Stimulated activated memory B cell treated with anti-CD40 and anti-IgM and Interleukin-4, amounts not matched to agents 10 μg/mL and 1 μg/mL and 100 μg/mL, for 72 hours (primary cell): ENCODE measurements around the gene ADAMTS5.

Experiments used
- ATAC-seq: fragments of 150-1000 bp; cut with Tn5 transposase; 2 replicates; pipeline ENCODE4 v1.10.0; 2021
- H3K27ac Mint-ChIP-seq: one replicate; pipeline ENCODE4 v1.8.0; 2022; ENCODE audit warnings: mild to moderate bottlenecking, mixed read lengths
- H3K27me3 Mint-ChIP-seq: one replicate; pipeline ENCODE4 v1.8.0; 2022; ENCODE audit warnings: mixed read lengths
- H3K36me3 Mint-ChIP-seq: one replicate; pipeline ENCODE4 v1.8.0; 2022; ENCODE audit warnings: mixed read lengths
- H3K4me1 Mint-ChIP-seq: one replicate; pipeline ENCODE4 v1.8.0; 2022; ENCODE audit warnings: mixed read lengths
- H3K4me3 Mint-ChIP-seq: one replicate; pipeline ENCODE4 v1.8.0; 2022; ENCODE audit warnings: mild to moderate bottlenecking, moderate library complexity, mixed read lengths
- H3K9me3 Mint-ChIP-seq: one replicate; pipeline ENCODE4 v1.8.0; 2022; ENCODE audit warnings: mixed read lengths

The ADAMTS5 gene

DNA sequence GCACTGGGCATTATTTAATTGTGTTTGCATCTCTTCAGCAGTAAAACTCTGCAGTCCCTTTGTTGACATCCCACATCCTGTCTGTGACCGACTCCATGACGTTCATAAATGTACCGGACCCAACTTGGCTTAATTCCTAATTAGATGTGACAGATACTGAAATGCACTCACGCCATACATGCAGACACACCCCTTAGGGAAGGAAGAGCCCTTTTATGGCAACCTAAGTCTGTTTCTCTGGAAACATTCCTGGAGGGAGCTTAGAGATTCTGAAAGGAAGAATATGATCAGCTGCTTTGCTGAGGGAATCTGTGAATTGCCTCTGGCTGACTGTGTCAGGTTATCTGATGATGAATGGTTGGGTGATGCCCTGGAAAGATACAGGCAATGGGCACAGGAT is 33.4 kb downstream of the ADAMTS5 start:
- ATAC-seq = no peak
- no peaks in the 10 kb centered on the region for H3K36me3 Mint-ChIP-seq
- no peak overlapping the region for H3K4me3 Mint-ChIP-seq

GRCh38 chr21:26925636-26926035 is 41.3 kb downstream of the ADAMTS5 start:
- H3K9me3 Mint-ChIP-seq = no peaks in the 10 kb centered on the region
- H3K36me3 Mint-ChIP-seq = no peaks in the 10 kb centered on the region
- no peaks in the 10 kb centered on the region for H3K27me3 Mint-ChIP-seq
- ATAC-seq = no peak
- no peak overlapping the region for H3K4me3 Mint-ChIP-seq
- H3K27ac Mint-ChIP-seq = no peak overlapping the region
- no peaks in the 10 kb centered on the region for H3K4me1 Mint-ChIP-seq

More for the DNA sequence above, 33.4 kb downstream of the ADAMTS5 start:
- no peaks in the 10 kb centered on the region for H3K9me3 Mint-ChIP-seq
- H3K4me1 Mint-ChIP-seq = no peaks in the 10 kb centered on the region
- no peaks in the 10 kb centered on the region for H3K27me3 Mint-ChIP-seq
- no peak overlapping the region for H3K27ac Mint-ChIP-seq

DNA sequence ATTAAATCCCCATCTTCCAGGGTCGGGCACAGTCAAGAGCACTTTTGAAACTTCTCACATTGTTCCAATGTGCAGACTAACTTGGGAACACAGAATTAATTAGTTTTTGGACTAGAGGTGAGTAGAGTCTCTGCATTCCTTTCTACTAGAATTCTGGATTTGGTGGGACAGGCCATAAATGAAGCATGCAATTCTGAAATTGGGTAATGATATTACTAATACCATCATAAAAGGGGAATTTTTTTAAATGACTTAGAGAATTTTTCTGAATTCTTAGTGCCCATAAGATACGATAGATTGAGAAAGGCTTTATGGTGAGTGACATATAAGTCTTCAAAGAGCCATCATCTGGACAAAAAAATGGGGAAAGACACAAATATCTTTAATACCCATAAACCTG is 41.8 kb downstream of the ADAMTS5 start:
- Mint-ChIP-seq H3K27ac (no peak overlapping the region), H3K4me1 (no peaks in the 10 kb centered on the region), H3K9me3 (no peaks in the 10 kb centered on the region), H3K4me3 (no peak overlapping the region), H3K27me3 (no peaks in the 10 kb centered on the region), H3K36me3 (no peaks in the 10 kb centered on the region)
- ATAC-seq = no peak

DNA sequence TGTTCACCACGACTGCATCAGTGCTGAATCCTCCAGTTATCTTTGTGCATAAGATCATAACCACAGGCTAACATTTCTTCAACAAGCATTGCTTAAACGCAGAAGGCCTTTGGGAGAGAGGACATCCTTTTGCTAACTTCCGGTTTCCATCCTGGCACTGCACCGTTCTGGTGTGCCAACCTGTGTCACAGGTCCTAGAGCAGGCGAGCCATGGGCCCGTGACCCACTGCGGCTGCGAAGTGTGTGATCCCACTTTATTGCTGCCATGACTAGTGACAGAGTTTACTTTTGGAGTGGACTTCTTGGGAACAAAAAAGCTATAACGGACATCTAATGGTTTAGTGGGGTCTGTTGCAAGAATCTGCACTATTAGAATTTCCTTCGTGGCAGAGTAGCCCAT is 42.9 kb downstream of the ADAMTS5 start:
- no peaks in the 10 kb centered on the region for H3K36me3 Mint-ChIP-seq
- H3K4me3 Mint-ChIP-seq = no peak overlapping the region
- no peaks in the 10 kb centered on the region for H3K4me1 Mint-ChIP-seq
- ATAC-seq = no peak
- H3K27ac Mint-ChIP-seq = no peak overlapping the region
- no peaks in the 10 kb centered on the region for H3K27me3 Mint-ChIP-seq
- no peaks in the 10 kb centered on the region for H3K9me3 Mint-ChIP-seq

GRCh38 chr21:26920055-26920454 is 46.8 kb downstream of the ADAMTS5 start:
- Mint-ChIP-seq H3K36me3 (no peaks in the 10 kb centered on the region), H3K9me3 (no peaks in the 10 kb centered on the region), H3K27ac (no peak overlapping the region), H3K27me3 (no peaks in the 10 kb centered on the region), H3K4me1 (no peaks in the 10 kb centered on the region), H3K4me3 (no peak overlapping the region)
- ATAC-seq = no peak

GRCh38 chr21:26918323-26919079 is 48.4 kb downstream of the ADAMTS5 start:
- H3K27me3 Mint-ChIP-seq = no peaks in the 10 kb centered on the region
- no peaks in the 10 kb centered on the region for H3K4me1 Mint-ChIP-seq
- H3K4me3 Mint-ChIP-seq = no peak overlapping the region
- no peak overlapping the region for H3K27ac Mint-ChIP-seq
- peaks cover 8% of the 10 kb centered on the region for H3K9me3 Mint-ChIP-seq
- ATAC-seq = no peak
- H3K36me3 Mint-ChIP-seq = no peaks in the 10 kb centered on the region

DNA sequence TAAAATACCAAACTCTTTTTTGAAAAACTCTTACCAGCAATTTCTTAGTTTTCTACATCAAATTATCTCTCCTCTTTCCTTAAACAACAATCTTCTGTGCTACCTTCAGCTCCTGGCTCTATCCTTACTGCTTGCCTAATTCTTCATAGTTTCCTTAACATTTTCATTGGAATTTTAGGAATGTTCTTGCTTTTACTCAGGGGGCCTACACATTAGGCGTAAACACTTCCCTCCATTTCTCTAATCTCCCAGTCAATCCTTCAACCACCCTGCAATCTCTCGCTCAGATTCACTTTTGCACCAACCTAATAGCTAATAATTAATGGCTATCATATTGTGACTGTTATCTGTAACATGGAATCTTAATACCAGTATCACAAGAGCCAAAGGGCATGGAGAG is 50.1 kb downstream of the ADAMTS5 start:
- Mint-ChIP-seq H3K4me1 (no peaks in the 10 kb centered on the region), H3K4me3 (no peak overlapping the region), H3K36me3 (no peaks in the 10 kb centered on the region), H3K27ac (no peak overlapping the region), H3K9me3 (peaks cover 8% of the 10 kb centered on the region), H3K27me3 (no peaks in the 10 kb centered on the region)
- no peak for ATAC-seq

- no peak for ATAC-seq
- Mint-ChIP-seq H3K36me3 (no peaks in the 10 kb centered on the region), H3K27ac (no peak overlapping the region), H3K4me1 (no peaks in the 10 kb centered on the region), H3K4me3 (no peak overlapping the region), H3K27me3 (no peaks in the 10 kb centered on the region), H3K9me3 (peaks cover 8% of the 10 kb centered on the region)
Measured at GRCh38 chr21:26914557-26914956, 52.3 kb downstream of the ADAMTS5 start.

GRCh38 chr21:26912466-26912865 is 54.4 kb downstream of the ADAMTS5 start:
- H3K9me3 Mint-ChIP-seq = peaks cover 8% of the 10 kb centered on the region
- no peaks in the 10 kb centered on the region for H3K4me1 Mint-ChIP-seq
- H3K4me3 Mint-ChIP-seq = no peak overlapping the region
- ATAC-seq = no peak
- no peak overlapping the region for H3K27ac Mint-ChIP-seq
- H3K36me3 Mint-ChIP-seq = no peaks in the 10 kb centered on the region
- H3K27me3 Mint-ChIP-seq = no peaks in the 10 kb centered on the region

- no peaks in the 10 kb centered on the region for H3K36me3 Mint-ChIP-seq
- no peak for ATAC-seq
Measured at GRCh38 chr21:26909972-26910371, 56.9 kb downstream of the ADAMTS5 start.

DNA sequence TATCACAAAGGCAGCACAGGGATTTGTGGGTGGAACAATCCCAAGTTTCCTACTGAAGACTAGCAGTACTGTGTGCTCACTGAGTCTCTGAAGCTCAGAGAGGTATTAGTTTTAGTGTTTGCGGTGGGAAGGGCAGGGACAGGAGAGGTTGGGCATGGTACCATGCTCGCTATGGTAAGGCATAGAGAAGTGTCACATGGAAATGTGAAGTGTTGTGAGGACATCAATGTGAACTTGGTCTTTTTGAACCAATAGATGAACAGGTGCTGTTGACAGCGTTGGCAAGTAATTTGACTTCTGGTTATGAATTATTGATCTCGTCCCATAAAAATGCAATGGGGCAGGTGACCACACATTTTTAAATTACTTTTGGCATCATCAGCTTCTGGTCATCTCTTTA is 65.9 kb downstream of the ADAMTS5 start:
- H3K27ac Mint-ChIP-seq = no peak overlapping the region
- ATAC-seq = no peak
- H3K4me1 Mint-ChIP-seq = no peaks in the 10 kb centered on the region
- peaks cover 4% of the 10 kb centered on the region for H3K9me3 Mint-ChIP-seq
- H3K27me3 Mint-ChIP-seq = no peaks in the 10 kb centered on the region
- H3K4me3 Mint-ChIP-seq = no peak overlapping the region
- H3K36me3 Mint-ChIP-seq = no peaks in the 10 kb centered on the region

More at GRCh38 chr21:26909972-26910371, 56.9 kb downstream of the ADAMTS5 start:
- H3K4me1 Mint-ChIP-seq = no peaks in the 10 kb centered on the region
- peaks cover 12% of the 10 kb centered on the region for H3K9me3 Mint-ChIP-seq
- H3K27ac Mint-ChIP-seq = no peak overlapping the region
- no peak overlapping the region for H3K4me3 Mint-ChIP-seq
- H3K27me3 Mint-ChIP-seq = no peaks in the 10 kb centered on the region

DNA sequence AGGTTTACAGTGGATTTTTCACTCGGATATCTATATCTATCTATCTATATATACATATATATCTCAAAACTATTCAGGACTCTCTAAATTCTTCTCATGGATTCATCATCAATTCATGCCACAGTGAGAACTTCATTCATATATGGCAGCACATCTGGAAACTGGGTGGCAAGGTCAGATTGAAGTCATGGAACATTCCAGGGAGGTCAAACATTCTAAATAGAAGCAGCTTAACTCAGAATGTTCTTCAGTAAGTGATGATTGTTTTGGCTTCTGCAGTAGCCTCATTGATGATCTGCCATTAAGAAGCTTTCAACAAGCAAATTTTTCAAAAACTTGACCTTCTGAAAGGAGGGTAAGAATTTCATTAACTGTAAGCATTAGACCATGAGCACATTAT is 74.7 kb downstream of the ADAMTS5 start:
- H3K27ac Mint-ChIP-seq = no peak overlapping the region
- no peak overlapping the region for H3K4me3 Mint-ChIP-seq
- H3K27me3 Mint-ChIP-seq = no peaks in the 10 kb centered on the region
- H3K9me3 Mint-ChIP-seq = no peaks in the 10 kb centered on the region
- H3K4me1 Mint-ChIP-seq = no peaks in the 10 kb centered on the region
- H3K36me3 Mint-ChIP-seq = no peaks in the 10 kb centered on the region
- no peak for ATAC-seq

DNA sequence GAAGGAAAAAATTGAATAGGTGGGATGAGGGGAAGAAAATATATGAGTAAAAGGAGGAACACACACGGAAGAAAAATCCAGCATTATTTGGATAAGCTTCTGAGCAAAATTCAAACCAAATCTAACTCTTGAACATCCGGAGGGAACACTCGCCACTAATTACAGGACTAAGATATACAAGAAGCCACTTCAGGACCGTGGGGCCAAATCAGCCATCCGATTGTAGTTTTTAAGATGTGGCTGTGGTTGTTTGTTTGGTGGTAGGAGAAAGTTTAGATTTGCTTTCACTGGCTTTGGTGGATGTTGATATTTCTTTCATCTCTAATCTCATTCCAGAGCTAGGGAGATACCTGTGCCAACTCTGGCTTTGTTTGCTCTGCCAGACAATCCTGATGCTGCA is 78.0 kb downstream of the ADAMTS5 start:
- no peak overlapping the region for H3K27ac Mint-ChIP-seq
- no peaks in the 10 kb centered on the region for H3K36me3 Mint-ChIP-seq
- no peaks in the 10 kb centered on the region for H3K9me3 Mint-ChIP-seq
- no peaks in the 10 kb centered on the region for H3K27me3 Mint-ChIP-seq
- no peaks in the 10 kb centered on the region for H3K4me1 Mint-ChIP-seq
- no peak overlapping the region for H3K4me3 Mint-ChIP-seq
- ATAC-seq = no peak

DNA sequence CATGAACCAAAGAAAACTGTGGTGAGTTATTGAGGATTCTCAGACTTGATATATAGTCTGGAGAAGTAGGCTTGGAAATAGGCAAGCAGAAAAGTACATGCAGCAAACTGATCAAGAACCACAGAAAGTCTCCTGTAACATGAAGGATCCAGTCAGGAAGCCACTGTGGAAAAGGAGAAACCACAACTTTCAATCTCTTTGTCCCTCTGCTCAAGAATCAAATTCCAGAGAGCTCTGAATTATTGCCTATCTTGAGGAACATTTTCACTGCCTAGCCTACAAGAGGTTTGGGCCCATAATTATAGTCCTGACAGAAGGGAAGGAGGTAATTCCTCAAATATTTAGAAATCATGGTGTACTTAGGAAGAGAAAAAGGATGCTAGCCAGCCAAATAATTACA is 78.6 kb downstream of the ADAMTS5 start:
- Mint-ChIP-seq H3K4me3 (no peak overlapping the region), H3K4me1 (no peaks in the 10 kb centered on the region), H3K9me3 (no peaks in the 10 kb centered on the region), H3K36me3 (no peaks in the 10 kb centered on the region), H3K27ac (no peak overlapping the region), H3K27me3 (no peaks in the 10 kb centered on the region)
- no peak for ATAC-seq

GRCh38 chr21:26887251-26887650 is 79.6 kb downstream of the ADAMTS5 start:
- ATAC-seq = no peak
- H3K4me3 Mint-ChIP-seq = no peak overlapping the region
- no peaks in the 10 kb centered on the region for H3K9me3 Mint-ChIP-seq

DNA sequence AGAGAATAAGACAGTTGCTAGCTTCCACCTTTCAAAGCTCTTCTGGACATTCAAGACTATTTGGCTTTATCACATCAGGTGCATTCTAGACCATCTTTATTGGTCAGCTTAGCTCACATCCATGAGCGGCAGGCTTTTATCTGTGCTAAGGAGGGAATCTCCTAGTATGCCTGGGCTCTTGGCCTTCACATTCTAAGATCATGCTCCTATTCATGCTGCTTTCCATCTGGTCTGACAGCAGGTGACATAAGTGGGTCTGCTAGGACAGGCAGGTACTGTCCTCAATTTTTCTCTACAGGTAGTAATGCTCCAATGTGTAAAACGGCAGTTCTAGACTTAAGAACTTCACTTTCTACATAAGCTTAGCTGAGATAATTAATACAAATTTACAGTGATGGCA is 82.5 kb downstream of the ADAMTS5 start:
- Mint-ChIP-seq H3K4me1 (no peaks in the 10 kb centered on the region), H3K4me3 (no peak overlapping the region), H3K27ac (no peak overlapping the region), H3K27me3 (no peaks in the 10 kb centered on the region), H3K9me3 (no peaks in the 10 kb centered on the region), H3K36me3 (no peaks in the 10 kb centered on the region)
- ATAC-seq = no peak

More at GRCh38 chr21:26887251-26887650, 79.6 kb downstream of the ADAMTS5 start:
- no peaks in the 10 kb centered on the region for H3K4me1 Mint-ChIP-seq
- no peak overlapping the region for H3K27ac Mint-ChIP-seq
- H3K27me3 Mint-ChIP-seq = no peaks in the 10 kb centered on the region
- no peaks in the 10 kb centered on the region for H3K36me3 Mint-ChIP-seq
